T-helper 2 cell treated with Interferon-gamma antibody and Interleukin-4, amounts not matched to agents 5 μg/mL and 100 μg/mL, for 36 hours (primary cell): ENCODE results near the gene SYK.

Experiments
- DNase-seq: peaks from one replicate; pipeline ENCODE4 v3.0.0; 2021; ENCODE audit warnings: low spot score
- H3K27ac Mint-ChIP-seq: one replicate; pipeline ENCODE4 v1.8.0; 2021; ENCODE audit warnings: mild to moderate bottlenecking, mixed read lengths
- H3K27me3 Mint-ChIP-seq: one replicate; pipeline ENCODE4 v1.8.0; 2021; ENCODE audit warnings: low read depth, mixed read lengths
- H3K36me3 Mint-ChIP-seq: one replicate; pipeline ENCODE4 v1.8.0; 2021; ENCODE audit warnings: low read depth, mixed read lengths
- H3K4me1 Mint-ChIP-seq: one replicate; pipeline ENCODE4 v1.8.0; 2021; ENCODE audit warnings: low read depth, mixed read lengths
- H3K4me3 Mint-ChIP-seq: one replicate; pipeline ENCODE4 v1.8.0; 2022; ENCODE audit warnings: mild to moderate bottlenecking, moderate library complexity, mixed read lengths
- H3K9me3 Mint-ChIP-seq: one replicate; pipeline ENCODE4 v1.8.0; 2021; ENCODE audit warnings: mixed read lengths

SYK gene

DNA sequence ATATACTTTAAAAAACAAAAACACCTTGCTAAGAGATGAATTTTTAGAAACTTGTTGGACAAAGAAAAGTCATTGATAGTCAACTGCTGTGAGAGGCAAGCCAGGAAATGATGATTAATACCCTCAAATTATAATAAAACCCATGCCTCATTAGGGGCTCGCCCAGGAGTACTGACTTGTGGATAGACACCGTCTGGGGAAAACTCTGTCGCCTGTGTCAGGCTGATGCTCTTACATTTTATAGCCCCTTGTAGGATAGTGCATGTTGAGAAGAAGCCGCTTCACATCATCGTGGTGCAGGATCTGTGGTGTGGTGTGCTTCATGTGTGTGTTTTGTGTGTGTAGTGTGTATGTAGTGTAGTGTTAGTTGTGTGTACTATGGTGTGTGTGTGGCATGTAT lies 39.1 kb downstream of the SYK start:
- no peak overlapping the region for H3K4me3 Mint-ChIP-seq
- no peaks in the 10 kb centered on the region for H3K4me1 Mint-ChIP-seq
- H3K27me3 Mint-ChIP-seq: no peaks in the 10 kb centered on the region
- H3K36me3 Mint-ChIP-seq: no peaks in the 10 kb centered on the region
- no peak overlapping the region for H3K27ac Mint-ChIP-seq
- no peaks in the 10 kb centered on the region for H3K9me3 Mint-ChIP-seq
- no peak for DNase-seq

DNA sequence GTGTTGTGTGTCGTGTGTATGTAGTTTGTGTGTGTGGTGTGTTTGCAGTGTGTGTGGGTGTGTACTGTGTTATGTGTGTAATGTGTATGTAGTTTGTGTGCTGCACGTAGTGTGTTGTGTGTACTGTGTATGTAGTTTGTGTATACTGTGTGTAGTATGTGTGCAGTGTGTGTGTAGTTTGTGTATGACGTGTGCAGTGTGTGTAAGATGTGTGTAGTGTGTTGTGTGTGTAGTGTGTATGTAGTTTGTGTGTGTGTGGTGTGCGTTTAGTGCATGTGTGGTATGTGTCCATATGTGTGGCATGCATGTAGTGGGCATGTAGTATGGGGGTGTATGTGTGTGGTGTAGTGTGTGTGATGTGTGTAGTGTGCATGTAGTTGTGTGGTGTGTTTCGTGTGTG lies 39.6 kb downstream of the SYK start:
- Mint-ChIP-seq H3K27ac (no peak overlapping the region), H3K4me1 (no peaks in the 10 kb centered on the region), H3K9me3 (no peaks in the 10 kb centered on the region), H3K27me3 (no peaks in the 10 kb centered on the region), H3K36me3 (no peaks in the 10 kb centered on the region), H3K4me3 (no peak overlapping the region)
- no peak for DNase-seq

DNA sequence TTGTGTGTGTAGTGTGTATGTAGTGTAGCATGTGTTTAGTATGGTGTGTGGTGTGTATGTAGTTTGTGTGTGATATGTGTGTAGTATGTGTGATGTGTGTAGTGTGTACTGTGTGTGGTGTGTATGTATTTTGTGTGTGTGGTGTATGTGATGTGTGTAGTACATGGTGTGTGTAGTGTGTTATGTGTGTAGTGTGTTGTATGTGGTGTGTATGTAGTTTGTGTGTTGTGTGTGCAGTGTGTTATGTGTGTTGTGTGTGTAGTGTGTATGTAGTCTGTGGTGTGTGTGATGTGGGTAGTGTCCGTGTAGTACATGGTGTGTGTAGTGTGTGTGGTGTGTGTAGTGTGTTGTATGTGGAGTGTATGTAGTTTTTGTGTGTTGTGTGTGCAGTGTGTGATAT lies 40.0 kb downstream of the SYK start:
- H3K9me3 Mint-ChIP-seq: no peaks in the 10 kb centered on the region
- no peak overlapping the region for H3K27ac Mint-ChIP-seq
- DNase-seq: no peak
- H3K27me3 Mint-ChIP-seq: no peaks in the 10 kb centered on the region
- H3K36me3 Mint-ChIP-seq: no peaks in the 10 kb centered on the region
- no peak overlapping the region for H3K4me3 Mint-ChIP-seq
- H3K4me1 Mint-ChIP-seq: no peaks in the 10 kb centered on the region

DNA sequence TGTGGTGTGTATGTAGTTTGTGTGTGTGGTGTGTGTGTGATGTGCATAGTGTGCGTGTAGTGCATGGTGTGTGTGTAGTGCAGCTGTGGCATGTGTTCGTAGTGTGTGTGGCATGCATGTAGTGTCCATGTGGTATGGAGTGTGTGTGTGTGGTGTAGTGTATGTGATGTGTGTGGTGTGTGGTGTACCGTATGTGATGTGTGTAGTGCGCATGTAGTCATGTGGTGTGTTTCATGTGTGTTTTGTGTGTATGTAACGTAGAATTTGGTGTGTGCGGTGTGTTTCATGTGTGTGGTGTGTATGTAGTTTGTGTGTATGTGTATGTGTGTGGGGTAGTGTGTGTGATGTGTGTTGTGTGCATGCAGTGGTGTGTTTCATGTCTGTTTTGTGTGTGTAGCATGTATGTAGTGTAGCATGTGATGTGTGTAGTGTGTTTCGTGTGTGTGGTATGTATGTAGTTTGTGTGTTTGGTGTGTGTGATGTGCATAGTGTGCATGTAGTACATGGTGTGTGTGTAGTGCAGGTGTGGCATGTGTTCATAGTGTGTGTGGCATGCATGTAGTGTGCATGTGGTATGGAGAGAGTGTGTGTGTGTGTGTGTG lies 40.7 kb downstream of the SYK start:
- H3K36me3 Mint-ChIP-seq: no peaks in the 10 kb centered on the region
- no peak for DNase-seq
- H3K4me1 Mint-ChIP-seq: no peaks in the 10 kb centered on the region
- no peak overlapping the region for H3K27ac Mint-ChIP-seq
- no peaks in the 10 kb centered on the region for H3K27me3 Mint-ChIP-seq
- no peak overlapping the region for H3K4me3 Mint-ChIP-seq
- H3K9me3 Mint-ChIP-seq: no peaks in the 10 kb centered on the region

DNA sequence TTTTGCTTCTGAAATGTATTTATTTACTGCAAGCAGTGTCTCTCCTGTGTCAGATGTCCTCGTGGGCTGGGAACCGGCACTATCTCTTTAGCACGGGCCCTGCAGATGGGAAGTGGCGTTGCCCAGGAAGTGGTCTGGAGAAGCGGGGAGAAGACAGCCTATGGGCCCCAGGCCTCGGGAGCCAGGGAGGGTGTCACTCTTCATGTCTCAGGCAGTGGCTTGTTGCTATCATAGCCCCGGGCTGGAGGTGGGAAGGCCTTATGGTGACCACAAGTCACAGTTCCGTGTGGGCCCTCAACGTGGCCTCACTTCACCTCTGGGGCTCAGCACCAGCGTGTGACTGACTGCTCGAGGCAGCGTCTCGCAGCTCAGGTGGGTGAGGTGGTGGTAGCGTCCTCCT lies 41.4 kb downstream of the SYK start:
- Mint-ChIP-seq H3K27me3 (no peaks in the 10 kb centered on the region), H3K36me3 (no peaks in the 10 kb centered on the region), H3K27ac (no peak overlapping the region), H3K4me1 (no peaks in the 10 kb centered on the region), H3K9me3 (no peaks in the 10 kb centered on the region), H3K4me3 (no peak overlapping the region)
- no peak for DNase-seq

DNA sequence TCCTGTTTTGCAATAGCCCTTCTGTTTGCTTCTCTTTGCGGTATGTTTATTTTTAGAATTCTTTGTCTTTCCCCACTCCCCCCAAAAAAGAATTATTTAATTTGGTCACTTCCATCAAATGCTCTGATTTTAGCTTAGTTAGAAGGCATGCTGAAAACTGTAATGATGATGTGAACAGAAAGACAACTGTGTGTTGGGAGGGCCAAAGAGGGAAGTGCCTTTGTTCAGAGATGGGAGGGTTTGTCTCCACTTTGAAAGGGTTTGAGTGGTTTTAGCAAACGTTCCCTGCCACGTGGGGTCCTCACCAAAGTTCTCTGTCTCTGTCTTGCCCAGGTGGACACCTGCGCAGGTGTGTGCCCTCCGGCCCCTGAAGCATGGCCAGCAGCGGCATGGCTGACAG lies 41.9 kb downstream of the SYK start:
- Mint-ChIP-seq H3K36me3 (no peaks in the 10 kb centered on the region), H3K27me3 (no peaks in the 10 kb centered on the region), H3K27ac (no peak overlapping the region), H3K4me1 (no peaks in the 10 kb centered on the region), H3K4me3 (no peak overlapping the region), H3K9me3 (no peaks in the 10 kb centered on the region)
- no peak for DNase-seq

DNA sequence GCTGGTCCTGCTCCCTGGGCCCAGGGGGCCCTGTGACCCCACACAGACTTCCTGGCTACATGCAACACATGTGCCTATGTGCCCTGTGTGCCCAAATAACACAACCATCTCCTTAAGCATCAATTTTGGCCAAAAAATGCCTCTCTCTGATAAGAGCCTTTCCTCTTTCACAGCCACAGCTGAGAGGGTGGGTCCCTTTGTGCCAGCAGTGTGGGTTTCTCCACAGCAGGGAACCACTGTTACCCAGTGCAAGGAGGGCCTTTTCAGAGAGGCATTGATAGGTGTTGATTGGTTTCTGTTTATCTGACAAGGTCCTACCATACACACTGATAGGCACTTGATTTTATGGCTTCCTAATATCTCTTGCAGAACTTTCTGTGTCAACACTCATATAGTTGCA lies 42.7 kb downstream of the SYK start:
- DNase-seq: no peak
- Mint-ChIP-seq H3K36me3 (no peaks in the 10 kb centered on the region), H3K9me3 (no peaks in the 10 kb centered on the region), H3K4me3 (no peak overlapping the region), H3K27ac (no peak overlapping the region), H3K4me1 (no peaks in the 10 kb centered on the region), H3K27me3 (no peaks in the 10 kb centered on the region)

DNA sequence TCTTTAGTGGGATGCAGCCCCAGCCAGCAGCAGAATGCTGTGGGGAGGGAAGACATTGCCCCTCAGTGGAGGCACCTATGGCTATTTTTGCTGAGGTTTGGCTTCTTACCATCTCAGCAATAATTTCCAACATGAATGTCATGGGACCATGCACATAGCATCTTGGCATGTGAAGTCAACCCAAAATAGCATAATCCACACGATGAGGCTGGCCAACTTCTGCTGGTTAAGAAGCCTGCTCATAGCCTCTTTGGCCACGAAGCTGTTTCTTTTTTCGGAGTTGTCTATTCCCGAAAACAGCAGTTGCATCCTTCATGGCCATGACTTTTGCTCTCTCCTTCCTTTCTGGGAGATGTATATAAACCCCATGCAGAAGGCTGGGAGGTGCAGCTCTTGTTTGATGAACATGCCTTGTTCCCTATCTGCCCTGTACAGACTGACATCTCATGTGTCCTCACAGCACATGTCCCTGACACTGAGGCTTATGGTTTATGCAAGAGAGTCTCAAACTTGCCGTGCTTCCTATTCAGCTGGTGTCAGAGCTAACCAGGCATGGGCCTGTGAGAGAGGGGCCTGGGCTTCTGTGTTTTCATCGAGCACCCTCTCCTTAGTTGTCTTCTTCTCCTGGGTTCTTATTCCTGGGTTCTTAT lies 45.3 kb downstream of the SYK start:
- H3K27ac Mint-ChIP-seq: no peak overlapping the region
- no peaks in the 10 kb centered on the region for H3K36me3 Mint-ChIP-seq
- no peaks in the 10 kb centered on the region for H3K4me1 Mint-ChIP-seq
- H3K27me3 Mint-ChIP-seq: no peaks in the 10 kb centered on the region
- H3K9me3 Mint-ChIP-seq: no peaks in the 10 kb centered on the region
- no peak for DNase-seq
- H3K4me3 Mint-ChIP-seq: no peak overlapping the region

DNA sequence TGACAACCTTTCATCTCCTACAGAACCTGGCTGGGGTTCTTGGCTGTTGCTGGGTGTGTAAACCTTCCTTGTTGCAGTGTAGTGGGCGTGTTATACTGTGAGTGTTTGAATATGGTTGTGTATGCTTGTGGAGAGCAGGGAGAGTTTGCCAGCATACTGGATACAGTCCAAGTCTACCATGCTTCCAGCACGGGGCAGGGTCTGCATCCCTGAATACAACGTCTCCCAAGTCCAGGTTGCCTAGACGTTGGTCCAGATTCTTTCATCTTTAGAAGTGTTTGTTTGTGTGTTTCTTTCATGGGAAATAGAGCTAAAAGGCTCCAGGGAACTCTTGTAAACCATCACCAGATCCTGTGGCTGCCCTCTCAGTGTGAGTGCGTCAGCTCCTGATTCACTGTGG lies 46.4 kb downstream of the SYK start:
- Mint-ChIP-seq H3K9me3 (no peaks in the 10 kb centered on the region), H3K27me3 (no peaks in the 10 kb centered on the region), H3K36me3 (no peaks in the 10 kb centered on the region), H3K4me3 (no peak overlapping the region), H3K27ac (no peak overlapping the region), H3K4me1 (no peaks in the 10 kb centered on the region)
- no peak for DNase-seq

DNA sequence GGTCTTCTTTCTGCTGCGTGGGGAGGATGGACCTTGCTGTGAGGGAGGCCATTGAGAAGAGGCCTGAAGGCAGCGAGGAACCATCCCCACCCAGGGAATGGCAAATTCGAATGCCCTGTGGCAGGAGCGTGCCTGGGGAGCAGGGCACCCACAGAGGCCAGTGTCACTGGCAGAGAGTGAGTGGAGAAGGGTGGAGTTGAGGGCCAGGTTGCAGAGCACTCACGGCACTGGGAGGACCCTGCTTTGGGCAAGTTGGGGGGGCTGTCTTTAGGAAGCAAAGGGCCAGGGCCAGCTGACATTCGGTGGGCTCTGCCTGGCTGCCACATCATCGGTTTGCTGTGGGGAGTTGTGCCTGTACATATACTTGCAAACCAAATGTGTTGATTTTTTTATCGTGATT lies 47.2 kb downstream of the SYK start:
- Mint-ChIP-seq H3K4me3 (no peak overlapping the region), H3K27me3 (no peaks in the 10 kb centered on the region), H3K9me3 (no peaks in the 10 kb centered on the region), H3K27ac (no peak overlapping the region), H3K4me1 (no peaks in the 10 kb centered on the region), H3K36me3 (no peaks in the 10 kb centered on the region)
- no peak for DNase-seq

DNA sequence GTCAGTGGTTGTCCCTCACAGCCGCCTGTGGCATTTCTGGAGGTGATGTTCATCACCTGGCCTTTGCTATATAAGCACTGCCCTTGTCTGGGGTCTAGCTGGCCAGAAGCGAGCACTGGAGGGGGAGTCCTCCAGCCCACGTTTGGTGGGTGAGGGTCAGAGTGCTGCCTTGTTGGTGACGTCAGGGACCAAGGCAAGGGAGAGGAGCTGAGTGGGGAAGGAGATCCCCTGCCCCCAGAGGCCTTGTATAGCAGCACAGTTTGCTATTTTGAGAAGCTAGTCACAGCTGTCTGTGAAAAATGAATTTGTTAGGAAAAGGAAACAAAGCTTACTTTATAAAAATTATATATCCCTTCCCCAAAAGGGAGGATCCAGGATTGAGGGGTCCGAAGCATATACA lies 49.8 kb downstream of the SYK start:
- Mint-ChIP-seq H3K4me3 (no peak overlapping the region), H3K9me3 (no peaks in the 10 kb centered on the region), H3K27ac (no peak overlapping the region), H3K36me3 (no peaks in the 10 kb centered on the region), H3K4me1 (no peaks in the 10 kb centered on the region), H3K27me3 (peaks cover 10% of the 10 kb centered on the region)
- DNase-seq: no peak

DNA sequence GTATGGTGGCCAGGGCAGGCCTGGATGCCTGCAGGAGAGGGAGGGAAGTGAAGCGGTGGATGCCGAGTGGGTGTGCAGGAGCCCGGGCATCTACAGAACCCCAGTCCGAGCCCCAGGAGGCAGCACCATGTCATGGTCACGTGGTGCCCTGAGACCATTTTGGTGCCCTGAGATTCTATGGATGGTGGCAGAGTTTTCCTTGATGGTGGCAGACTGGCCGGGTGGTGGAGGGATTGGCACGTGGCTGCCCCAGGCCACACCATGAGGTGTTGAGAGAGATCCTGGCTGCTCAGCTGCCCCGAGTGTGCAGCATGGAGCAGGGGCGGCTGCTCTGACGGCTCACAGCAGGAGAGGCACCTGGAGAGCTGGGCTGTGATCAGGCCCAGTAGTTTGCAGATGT lies 52.3 kb downstream of the SYK start:
- H3K27ac Mint-ChIP-seq: no peak overlapping the region
- H3K27me3 Mint-ChIP-seq: peaks cover 25% of the 10 kb centered on the region

DNA sequence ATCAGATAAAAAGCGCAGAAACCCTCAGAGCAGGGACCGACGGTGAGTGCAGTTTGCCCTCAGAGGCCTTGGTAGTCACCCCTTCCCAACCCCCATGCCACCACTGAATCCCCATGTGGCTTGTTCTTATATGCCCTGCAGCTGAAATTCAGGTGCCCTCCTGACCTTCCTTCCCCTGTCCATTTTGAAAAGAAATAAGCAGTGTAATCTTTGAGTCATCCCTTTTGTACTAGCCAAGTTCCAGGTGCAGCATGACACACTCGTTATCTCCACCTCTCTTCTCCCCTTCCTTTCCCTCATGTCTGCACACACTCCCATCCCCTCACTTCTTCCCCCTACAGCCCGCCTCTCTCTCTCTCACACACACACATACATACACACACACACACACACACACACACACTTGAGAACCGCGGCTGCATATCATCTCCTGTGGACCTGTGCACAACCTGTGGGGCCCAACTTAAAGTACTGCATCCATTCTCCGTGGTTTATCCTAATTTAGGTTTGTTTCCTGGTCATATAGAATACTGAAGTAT lies 53.1 kb downstream of the SYK start:
- Mint-ChIP-seq H3K27ac (no peak overlapping the region), H3K27me3 (peaks cover 25% of the 10 kb centered on the region), H3K4me1 (peaks cover 2% of the 10 kb centered on the region), H3K4me3 (no peak overlapping the region), H3K9me3 (no peaks in the 10 kb centered on the region), H3K36me3 (no peaks in the 10 kb centered on the region)
- DNase-seq: no peak

More for the DNA sequence above, 52.3 kb downstream of the SYK start:
- H3K4me1 Mint-ChIP-seq: peaks cover 2% of the 10 kb centered on the region
- no peaks in the 10 kb centered on the region for H3K36me3 Mint-ChIP-seq
- H3K9me3 Mint-ChIP-seq: no peaks in the 10 kb centered on the region
- no peak for DNase-seq
- H3K4me3 Mint-ChIP-seq: no peak overlapping the region

DNA sequence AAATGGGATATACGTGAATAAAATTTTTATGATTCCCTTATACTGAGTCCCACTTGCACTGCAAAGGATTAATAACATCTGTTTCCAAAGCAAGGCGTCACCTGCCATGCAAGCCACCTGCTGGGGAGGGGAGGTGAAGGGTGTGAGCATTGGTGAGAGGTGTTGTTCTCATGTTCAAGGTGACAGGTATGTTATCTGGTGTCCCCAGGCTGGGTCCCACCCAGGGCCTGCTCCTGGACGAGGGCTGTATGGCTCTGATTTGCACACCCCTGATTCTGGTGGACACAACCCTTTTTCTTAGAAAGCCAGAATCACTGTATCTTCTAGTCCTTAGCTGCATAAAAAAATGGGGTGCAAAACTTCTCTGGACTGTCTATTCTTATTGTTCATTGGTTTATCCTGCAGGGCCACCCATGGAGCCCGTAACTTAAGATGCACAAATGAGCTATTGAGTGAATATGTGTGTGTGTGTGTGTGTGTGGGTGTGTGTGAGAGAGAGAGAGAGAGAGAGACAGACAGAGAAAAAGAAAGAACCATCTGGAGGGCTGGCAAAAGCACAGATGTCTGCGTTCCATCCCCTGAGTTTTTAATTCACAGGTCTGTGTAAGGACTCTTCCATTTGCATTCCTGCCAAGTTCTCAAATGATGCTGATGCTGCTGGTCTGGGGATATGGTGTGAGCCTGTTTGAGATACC lies 53.7 kb downstream of the SYK start:
- no peak overlapping the region for H3K27ac Mint-ChIP-seq
- no peak overlapping the region for H3K4me3 Mint-ChIP-seq
- H3K4me1 Mint-ChIP-seq: peaks cover 2% of the 10 kb centered on the region

More for the DNA sequence above, 53.7 kb downstream of the SYK start:
- Mint-ChIP-seq H3K27me3 (peaks cover 25% of the 10 kb centered on the region), H3K36me3 (no peaks in the 10 kb centered on the region), H3K9me3 (no peaks in the 10 kb centered on the region)
- no peak for DNase-seq
